Measurements from ENCODE around the gene TYK2. TPM values are rescaled to one million over a fixed set of nuclear protein-coding genes. Genes with fewer than 3 reads are reported as not detected.
A peak's percentile ranks its signal among the peaks of the same experiment; 100 is the strongest.
"Not testable (repeated sequence)": the region's sequence is repeated elsewhere in the genome, so short reads cannot be mapped to it uniquely, and the experiment has no call there.

The TYK2 gene
- total RNA-seq, 2 donors from 2014 or later = 76.3 to 148 TPM

DNA sequence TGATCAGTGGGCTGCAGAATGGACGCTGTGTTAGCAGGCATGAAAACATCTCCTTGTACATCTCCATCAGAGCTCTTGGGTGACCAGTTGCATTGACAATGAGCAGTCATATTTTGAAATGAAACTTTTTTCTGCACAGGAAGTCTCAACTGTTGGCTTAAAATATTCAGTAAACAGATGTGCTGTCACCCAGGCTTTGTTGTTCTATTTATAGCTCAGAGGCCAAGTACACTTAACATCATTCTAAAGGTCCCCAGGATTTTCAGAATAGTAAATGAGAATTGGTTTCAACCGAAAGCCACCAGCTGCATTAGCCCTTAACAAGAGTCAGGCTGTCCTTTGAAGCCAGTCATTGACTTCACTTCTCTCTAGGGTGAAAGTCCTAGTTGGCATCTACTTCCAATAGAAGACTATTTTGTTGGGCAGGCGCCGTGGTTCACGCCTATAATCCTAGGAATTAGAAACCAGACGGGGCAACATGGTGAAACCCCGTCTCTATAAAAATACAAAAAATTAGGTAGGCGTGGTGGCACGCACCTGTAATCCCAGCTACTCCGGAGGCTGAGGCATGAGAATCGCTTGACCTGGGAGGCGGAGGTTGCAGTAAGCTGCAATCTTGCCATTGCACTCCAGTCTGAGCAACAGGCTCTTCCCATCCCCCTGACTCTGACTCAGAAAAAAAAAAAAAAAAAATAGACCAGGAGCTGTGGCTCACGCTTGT is 32.0 kb upstream of the TYK2 start:
- Histone ChIP-seq H3K27ac (no peak overlapping the region), H3K36me3 (no peaks in the 10 kb centered on the region), H3K9ac (ENCODE audit: low read depth in 2 of 2, low read length in 2 of 2) (no peak overlapping the region), H3K27me3 (peaks cover 3% of the 10 kb centered on the region), H3K9me3 (no peaks in the 10 kb centered on the region), H3K4me3 (no peak overlapping the region), H3K4me1 (no peaks in the 10 kb centered on the region)
- intact Hi-C loops (cut with DNase I) = no loop called here
- TF ChIP-seq, protein P1, sequence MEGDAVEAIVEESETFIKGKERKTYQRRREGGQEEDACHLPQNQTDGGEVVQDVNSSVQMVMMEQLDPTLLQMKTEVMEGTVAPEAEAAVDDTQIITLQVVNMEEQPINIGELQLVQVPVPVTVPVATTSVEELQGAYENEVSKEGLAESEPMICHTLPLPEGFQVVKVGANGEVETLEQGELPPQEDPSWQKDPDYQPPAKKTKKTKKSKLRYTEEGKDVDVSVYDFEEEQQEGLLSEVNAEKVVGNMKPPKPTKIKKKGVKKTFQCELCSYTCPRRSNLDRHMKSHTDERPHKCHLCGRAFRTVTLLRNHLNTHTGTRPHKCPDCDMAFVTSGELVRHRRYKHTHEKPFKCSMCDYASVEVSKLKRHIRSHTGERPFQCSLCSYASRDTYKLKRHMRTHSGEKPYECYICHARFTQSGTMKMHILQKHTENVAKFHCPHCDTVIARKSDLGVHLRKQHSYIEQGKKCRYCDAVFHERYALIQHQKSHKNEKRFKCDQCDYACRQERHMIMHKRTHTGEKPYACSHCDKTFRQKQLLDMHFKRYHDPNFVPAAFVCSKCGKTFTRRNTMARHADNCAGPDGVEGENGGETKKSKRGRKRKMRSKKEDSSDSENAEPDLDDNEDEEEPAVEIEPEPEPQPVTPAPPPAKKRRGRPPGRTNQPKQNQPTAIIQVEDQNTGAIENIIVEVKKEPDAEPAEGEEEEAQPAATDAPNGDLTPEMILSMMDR (IDR thresholded peaks at IDR 0.05) = no peak
- DNase-seq = no peak

DNA sequence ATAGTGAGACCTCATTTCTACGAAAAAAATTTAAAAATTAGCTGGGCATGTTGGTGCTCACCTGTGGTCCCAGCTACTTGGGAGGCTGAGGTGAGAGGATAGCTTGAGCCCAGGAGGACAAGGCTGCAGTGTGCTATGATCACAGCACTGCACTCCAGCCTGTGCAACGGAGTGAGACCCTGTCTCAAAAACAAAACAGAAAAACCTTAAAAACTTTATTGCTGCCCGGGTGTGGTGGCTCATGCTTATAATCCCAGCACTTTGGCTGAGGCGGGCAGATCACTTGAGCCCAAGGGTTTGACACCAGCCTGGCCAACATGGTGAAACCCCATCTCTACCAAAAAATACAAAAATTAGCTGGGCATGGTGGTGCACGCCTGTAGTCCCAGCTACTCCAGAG is 30.9 kb upstream of the TYK2 start:
- H3K9me3 ChIP-seq; DNase-seq; H3K4me3 ChIP-seq; H3K36me3 ChIP-seq; H3K27me3 ChIP-seq; intact Hi-C loops (cut with DNase I); H3K9ac ChIP-seq (ENCODE audit: low read depth in 2 of 2, low read length in 2 of 2); H3K4me1 ChIP-seq; H3K27ac ChIP-seq: not testable (repeated sequence)

DNA sequence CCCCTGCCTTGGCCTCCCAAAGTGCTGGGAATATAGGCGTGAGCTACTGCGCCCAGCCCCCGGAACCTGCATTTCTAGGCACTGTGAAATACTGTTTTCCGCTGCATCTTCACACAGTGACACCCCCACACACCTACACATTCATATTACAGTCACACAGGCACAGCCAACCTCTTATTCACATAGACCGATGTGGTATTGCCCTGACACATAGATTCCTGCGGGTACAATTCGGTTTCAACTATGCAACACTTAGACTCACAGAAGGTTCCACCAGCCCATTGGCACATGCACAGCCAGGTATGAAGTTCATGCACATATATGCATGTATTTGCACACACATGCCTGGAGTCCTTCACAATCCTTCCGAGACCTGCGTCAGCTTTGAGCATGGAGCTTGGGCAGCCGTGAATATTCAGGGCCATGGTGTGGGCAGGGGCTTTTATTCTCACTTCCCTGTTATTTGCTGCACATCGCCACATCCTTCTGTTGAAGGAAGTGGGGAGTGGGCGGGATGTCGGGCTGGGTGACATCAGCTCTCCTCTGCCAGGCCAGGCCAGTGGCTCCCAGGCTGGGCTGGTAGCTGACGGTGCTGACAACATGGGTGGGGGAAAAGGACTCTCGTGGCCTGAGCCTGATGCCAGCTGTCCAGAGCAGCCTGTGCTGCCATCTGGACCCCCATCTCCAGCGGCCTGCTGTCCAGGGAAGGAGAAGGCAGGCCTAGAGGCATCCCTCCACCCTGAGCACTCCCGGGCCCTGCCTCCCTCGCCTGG is 28.3 kb upstream of the TYK2 start:
- H3K27me3 ChIP-seq = peaks cover 9% of the 10 kb centered on the region
- intact Hi-C loops (cut with DNase I) = no loop called here
- H3K9me3 ChIP-seq = no peaks in the 10 kb centered on the region
- peaks cover 3% of the 10 kb centered on the region for H3K4me1 ChIP-seq
- no peak for DNase-seq
- peak overlapping the region in 1 of 2 donors; percentile 56 for H3K9ac ChIP-seq (ENCODE audit: low read depth in 2 of 2, low read length in 2 of 2)
- TF ChIP-seq, protein P1 (IDR thresholded peaks at IDR 0.05) = no peak
- H3K36me3 ChIP-seq = no peaks in the 10 kb centered on the region
- H3K4me3 ChIP-seq = no peak overlapping the region
- no peak overlapping the region for H3K27ac ChIP-seq

DNA sequence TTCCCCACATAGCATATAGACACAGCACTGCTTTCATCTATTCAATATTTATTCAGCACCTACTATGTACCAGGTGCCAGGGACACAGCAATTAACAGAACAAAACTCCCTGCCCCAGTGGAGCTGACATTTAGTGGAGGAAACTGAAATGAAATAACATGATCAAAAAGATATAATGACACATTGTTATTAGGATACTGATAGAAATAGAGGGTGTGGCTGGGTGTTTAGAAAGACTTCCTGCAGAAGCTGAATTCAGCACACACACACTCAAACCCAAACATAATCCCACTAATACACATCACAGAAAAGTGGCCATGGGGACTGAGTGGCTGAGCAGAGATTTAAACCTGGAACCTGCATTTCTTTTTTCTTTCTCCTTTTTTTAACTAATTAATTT is 26.7 kb upstream of the TYK2 start:
- Histone ChIP-seq H3K27me3 (peaks cover 9% of the 10 kb centered on the region), H3K4me3 (no peak overlapping the region), H3K27ac (no peak overlapping the region), H3K4me1 (peaks cover 3% of the 10 kb centered on the region), H3K36me3 (no peaks in the 10 kb centered on the region), H3K9ac (ENCODE audit: low read depth in 2 of 2, low read length in 2 of 2) (no peak overlapping the region), H3K9me3 (no peaks in the 10 kb centered on the region)
- intact Hi-C loops (cut with DNase I) = no loop called here
- TF ChIP-seq, protein P1 (IDR thresholded peaks at IDR 0.05) = no peak
- no peak for DNase-seq

DNA sequence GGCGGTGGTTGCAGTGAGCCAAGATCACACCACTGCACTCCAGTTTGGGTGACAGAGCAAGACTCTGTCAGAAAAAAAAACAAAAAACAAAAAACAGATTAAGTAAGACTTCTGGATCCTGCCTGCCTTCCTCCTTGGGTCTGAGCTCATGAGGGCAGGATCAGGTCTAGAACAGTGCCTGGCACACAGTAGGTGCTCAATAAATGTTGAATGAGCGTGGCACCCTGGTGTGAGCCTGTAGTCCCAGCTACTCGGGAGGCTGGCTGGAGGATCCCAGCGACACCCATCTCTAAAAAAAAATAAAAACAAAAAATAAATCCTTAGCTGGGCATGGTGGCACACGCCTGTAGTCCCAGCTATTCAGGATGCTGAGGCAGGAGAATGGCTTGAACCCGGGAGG is 25.8 kb upstream of the TYK2 start:
- TF ChIP-seq, protein P1 (IDR thresholded peaks at IDR 0.05) = no peak
- intact Hi-C loops (cut with DNase I) = no loop called here
- no peak overlapping the region for H3K4me3 ChIP-seq
- H3K9ac ChIP-seq (ENCODE audit: low read depth in 2 of 2, low read length in 2 of 2) = no peak overlapping the region
- H3K27me3 ChIP-seq = peaks cover 9% of the 10 kb centered on the region
- DNase-seq = no peak
- no peaks in the 10 kb centered on the region for H3K9me3 ChIP-seq
- H3K27ac ChIP-seq = no peak overlapping the region
- H3K4me1 ChIP-seq = peaks cover 12% of the 10 kb centered on the region
- H3K36me3 ChIP-seq = no peaks in the 10 kb centered on the region

All from colonic mucosa (tissue), 4 donors.